ENCODE data around the gene RIBC2.
"Not testable (repeated sequence)": the region's sequence is repeated elsewhere in the genome, so short reads cannot be mapped to it uniquely, and the experiment has no call there.

RIBC2 gene

GRCh38 chr22:45436871-45437517, 23.5 kb downstream of the RIBC2 start:
- H3K4me2 ChIP-seq (ENCODE audit: insufficient read depth, low read length, poor library complexity, severe bottlenecking); H3K9ac ChIP-seq (ENCODE audit: low read depth, low read length, poor library complexity); H3K14ac ChIP-seq (ENCODE audit: low read length); H3K9me3 ChIP-seq (replicated peaks in 1 of 2; ENCODE audit: control insufficient read depth in 2 of 2, insufficient read depth in 1 of 2, low read depth in 1 of 2, low read length in 2 of 2); H2BK120ac ChIP-seq (ENCODE audit: low read depth, low read length); H3K27ac ChIP-seq (replicated peaks; ENCODE audit: low read length); H3K18ac ChIP-seq (ENCODE audit: low read length); H2BK15ac ChIP-seq (ENCODE audit: low read length); H3K36me3 ChIP-seq (replicated peaks in 1 of 2; ENCODE audit: control insufficient read depth in 2 of 2, insufficient read depth in 2 of 2, low read length in 2 of 2); H3K4me3 ChIP-seq (ENCODE audit: low read length in 2 of 2); H2AK5ac ChIP-seq (ENCODE audit: low read depth, low read length); H3K23ac ChIP-seq (ENCODE audit: low read depth, low read length, poor library complexity); H3K4me1 ChIP-seq (ENCODE audit: control insufficient read depth in 2 of 2, insufficient read depth in 1 of 2, low read depth in 1 of 2, low read length in 2 of 2); H4K8ac ChIP-seq (ENCODE audit: low read depth, low read length); H3K79me1 ChIP-seq (ENCODE audit: low read depth, low read length); H2AFZ ChIP-seq (ENCODE audit: low read length); H2BK5ac ChIP-seq (ENCODE audit: low read length); H2BK12ac ChIP-seq (ENCODE audit: low read length); DNase-seq (ENCODE audit: low spot score); H3K27me3 ChIP-seq (ENCODE audit: control insufficient read depth in 3 of 3, insufficient read depth in 3 of 3, low read depth in 1 of 3, low read length in 3 of 3); H3K4ac ChIP-seq (ENCODE audit: low read length); H4K91ac ChIP-seq (ENCODE audit: low read depth, low read length, poor library complexity): not testable (repeated sequence)
- no CpG with 5 or more reads among the region's 34 CpGs for WGBS, 2 donors (ENCODE audit: extremely low coverage in 2 of 2, insufficient read length in 2 of 2, insufficient replicate concordance in 1 of 2)

GRCh38 chr22:45438336-45438735, 24.8 kb downstream of the RIBC2 start:
- H2BK5ac ChIP-seq (ENCODE audit: low read length) = no peak overlapping the region
- no peaks in the 10 kb centered on the region for H3K36me3 ChIP-seq (replicated peaks in 1 of 2; ENCODE audit: control insufficient read depth in 2 of 2, insufficient read depth in 2 of 2, low read length in 2 of 2)
- H2BK15ac ChIP-seq (ENCODE audit: low read length) = no peak overlapping the region
- H3K79me1 ChIP-seq (ENCODE audit: low read depth, low read length) = no peaks in the 10 kb centered on the region
- no peak for DNase-seq (ENCODE audit: low spot score)
- H3K9me3 ChIP-seq (replicated peaks in 1 of 2; ENCODE audit: control insufficient read depth in 2 of 2, insufficient read depth in 1 of 2, low read depth in 1 of 2, low read length in 2 of 2) = no peaks in the 10 kb centered on the region
- no peak overlapping the region for H4K91ac ChIP-seq (ENCODE audit: low read depth, low read length, poor library complexity)
- no peak overlapping the region for H3K4me2 ChIP-seq (ENCODE audit: insufficient read depth, low read length, poor library complexity, severe bottlenecking)
- H3K27me3 ChIP-seq (ENCODE audit: control insufficient read depth in 3 of 3, insufficient read depth in 3 of 3, low read depth in 1 of 3, low read length in 3 of 3) = peaks cover 0 to 3% (median 0%) of the 10 kb centered on the region in 3 experiments
- H3K4ac ChIP-seq (ENCODE audit: low read length) = no peak overlapping the region
- no peak overlapping the region for H3K23ac ChIP-seq (ENCODE audit: low read depth, low read length, poor library complexity)
- no peak overlapping the region for H3K18ac ChIP-seq (ENCODE audit: low read length)
- H2BK12ac ChIP-seq (ENCODE audit: low read length) = no peak overlapping the region
- no peak overlapping the region for H3K4me3 ChIP-seq (ENCODE audit: low read length in 2 of 2)
- no peak overlapping the region for H2AK5ac ChIP-seq (ENCODE audit: low read depth, low read length)
- H3K9ac ChIP-seq (ENCODE audit: low read depth, low read length, poor library complexity) = no peak overlapping the region
- no peak overlapping the region for H2AFZ ChIP-seq (ENCODE audit: low read length)
- H2BK120ac ChIP-seq (ENCODE audit: low read depth, low read length) = no peak overlapping the region
- no peak overlapping the region for H3K14ac ChIP-seq (ENCODE audit: low read length)
- no peak overlapping the region for H3K27ac ChIP-seq (replicated peaks; ENCODE audit: low read length)
- peaks cover 10 to 12% of the 10 kb centered on the region in 2 donors for H3K4me1 ChIP-seq (ENCODE audit: control insufficient read depth in 2 of 2, insufficient read depth in 1 of 2, low read depth in 1 of 2, low read length in 2 of 2)
- no peak overlapping the region for H4K8ac ChIP-seq (ENCODE audit: low read depth, low read length)

- not testable (repeated sequence) for H3K27me3 ChIP-seq (ENCODE audit: control insufficient read depth in 3 of 3, insufficient read depth in 3 of 3, low read depth in 1 of 3, low read length in 3 of 3); H2AFZ ChIP-seq (ENCODE audit: low read length); H4K8ac ChIP-seq (ENCODE audit: low read depth, low read length); H3K18ac ChIP-seq (ENCODE audit: low read length); H3K27ac ChIP-seq (replicated peaks; ENCODE audit: low read length); DNase-seq (ENCODE audit: low spot score); H3K4me3 ChIP-seq (ENCODE audit: low read length in 2 of 2); H4K91ac ChIP-seq (ENCODE audit: low read depth, low read length, poor library complexity); H3K23ac ChIP-seq (ENCODE audit: low read depth, low read length, poor library complexity); H2AK5ac ChIP-seq (ENCODE audit: low read depth, low read length); H2BK12ac ChIP-seq (ENCODE audit: low read length); H2BK120ac ChIP-seq (ENCODE audit: low read depth, low read length); H3K79me1 ChIP-seq (ENCODE audit: low read depth, low read length); H3K14ac ChIP-seq (ENCODE audit: low read length); H2BK5ac ChIP-seq (ENCODE audit: low read length); H3K36me3 ChIP-seq (replicated peaks in 1 of 2; ENCODE audit: control insufficient read depth in 2 of 2, insufficient read depth in 2 of 2, low read length in 2 of 2); H3K4ac ChIP-seq (ENCODE audit: low read length); H3K4me2 ChIP-seq (ENCODE audit: insufficient read depth, low read length, poor library complexity, severe bottlenecking); H3K9ac ChIP-seq (ENCODE audit: low read depth, low read length, poor library complexity); H2BK15ac ChIP-seq (ENCODE audit: low read length); H3K9me3 ChIP-seq (replicated peaks in 1 of 2; ENCODE audit: control insufficient read depth in 2 of 2, insufficient read depth in 1 of 2, low read depth in 1 of 2, low read length in 2 of 2)
- no CpG with 5 or more reads among the region's 13 CpGs for WGBS, 2 donors (ENCODE audit: extremely low coverage in 2 of 2, insufficient read length in 2 of 2, insufficient replicate concordance in 1 of 2)
- H3K4me1 ChIP-seq (ENCODE audit: control insufficient read depth in 2 of 2, insufficient read depth in 1 of 2, low read depth in 1 of 2, low read length in 2 of 2) = peaks cover 3 to 14% of the 10 kb centered on the region in 2 donors
These were observed 27.2 kb downstream of the RIBC2 start for GRCh38 chr22:45440688-45441087.

- H2AFZ ChIP-seq (ENCODE audit: low read length) = no peak overlapping the region
- H3K4me3 ChIP-seq (ENCODE audit: low read length in 2 of 2) = no peak overlapping the region
- no peak overlapping the region for H3K23ac ChIP-seq (ENCODE audit: low read depth, low read length, poor library complexity)
- no peak overlapping the region for H2BK15ac ChIP-seq (ENCODE audit: low read length)
- no peak overlapping the region for H4K8ac ChIP-seq (ENCODE audit: low read depth, low read length)
- no peak overlapping the region for H3K4ac ChIP-seq (ENCODE audit: low read length)
- peak; percentile 39 for DNase-seq (ENCODE audit: low spot score)
- H3K18ac ChIP-seq (ENCODE audit: low read length) = no peak overlapping the region
- H3K79me1 ChIP-seq (ENCODE audit: low read depth, low read length) = no peaks in the 10 kb centered on the region
- H3K4me1 ChIP-seq (ENCODE audit: control insufficient read depth in 2 of 2, insufficient read depth in 1 of 2, low read depth in 1 of 2, low read length in 2 of 2) = peaks cover 3 to 14% of the 10 kb centered on the region in 2 donors
- H3K27me3 ChIP-seq (ENCODE audit: control insufficient read depth in 3 of 3, insufficient read depth in 3 of 3, low read depth in 1 of 3, low read length in 3 of 3) = peaks cover 0 to 5% (median 0%) of the 10 kb centered on the region in 3 experiments
- no CpG with 5 or more reads among the region's 10 CpGs for WGBS, 2 donors (ENCODE audit: extremely low coverage in 2 of 2, insufficient read length in 2 of 2, insufficient replicate concordance in 1 of 2)
- H2BK120ac ChIP-seq (ENCODE audit: low read depth, low read length) = no peak overlapping the region
- no peak overlapping the region for H4K91ac ChIP-seq (ENCODE audit: low read depth, low read length, poor library complexity)
- no peak overlapping the region for H3K4me2 ChIP-seq (ENCODE audit: insufficient read depth, low read length, poor library complexity, severe bottlenecking)
- H2BK5ac ChIP-seq (ENCODE audit: low read length) = no peak overlapping the region
- H3K9me3 ChIP-seq (replicated peaks in 1 of 2; ENCODE audit: control insufficient read depth in 2 of 2, insufficient read depth in 1 of 2, low read depth in 1 of 2, low read length in 2 of 2) = peaks cover 0 to 2% of the 10 kb centered on the region in 2 donors
- no peak overlapping the region for H2AK5ac ChIP-seq (ENCODE audit: low read depth, low read length)
- H3K14ac ChIP-seq (ENCODE audit: low read length) = no peak overlapping the region
- no peak overlapping the region for H2BK12ac ChIP-seq (ENCODE audit: low read length)
- no peak overlapping the region for H3K9ac ChIP-seq (ENCODE audit: low read depth, low read length, poor library complexity)
- no peaks in the 10 kb centered on the region for H3K36me3 ChIP-seq (replicated peaks in 1 of 2; ENCODE audit: control insufficient read depth in 2 of 2, insufficient read depth in 2 of 2, low read length in 2 of 2)
- no peak overlapping the region for H3K27ac ChIP-seq (replicated peaks; ENCODE audit: low read length)
These were observed 27.6 kb downstream of the RIBC2 start for GRCh38 chr22:45441138-45441537.

Data from neuronal stem cell (in vitro differentiated cells).